Endothelial cell of umbilical vein (primary cell): ENCODE results near the gene BUD13. TPM values are rescaled to one million over a fixed set of nuclear protein-coding genes. Genes with fewer than 3 reads are reported as not detected.

Experiments used
- BruUV-seq: library from RNA; stranded (reverse); fragments of 400-500 nt; replicated peaks from 2 replicates; lab custom pipeline; 2021; lab: Mats Ljungman, UMichigan
- CTCF ChIA-PET: fragments of 300-600, 350-600 bp; sonication (Branson Sonifier 250); formaldehyde crosslinking; loops from one replicate; lab custom pipeline; 2021; ENCODE audit warnings: antibody characterized with exemption, inconsistent platforms; lab: Charles Lee
- POLR2A ChIA-PET: fragments of 300-600, 350-600 bp; sonication (Branson Sonifier 250); formaldehyde crosslinking; loops from one replicate; lab custom pipeline; 2021; ENCODE audit warnings: antibody characterized with exemption, inconsistent platforms; lab: Charles Lee
- DNase-seq: peaks from one replicate; pipeline ENCODE4 v3.0.0-alpha.2; 2011; ENCODE audit warnings: low read depth, low spot score
- FAIRE-seq: peaks from 2 replicates; lab custom pipeline; 2011; peaks lifted over from hg19 to GRCh38; lab: Jason Lieb, UNC
- H2AFZ ChIP-seq: 2 replicates; pipeline ENCODE4 v1.6.0; 2012; ENCODE audit warnings: low read depth, low read length, control low read depth, inconsistent platforms
- H3K27ac ChIP-seq: 2 replicates; pipeline ENCODE4 v1.5.1; 2011; ENCODE audit warnings: low read depth, mild to moderate bottlenecking, control low read depth, low read length, moderate library complexity; ENCODE audit not compliant: insufficient read depth
- H3K27me3 ChIP-seq, 2 experiments: 2 replicates each; pipeline versions ENCODE4 v1.6.0 to v1.6.1; 2011; ENCODE audit warnings: low read length in 2 of 2, mixed read lengths in 1 of 2; ENCODE audit not compliant: control insufficient read depth in 2 of 2, insufficient read depth in 2 of 2
- H3K36me3 ChIP-seq, 2 experiments: 2 replicates in 1 of 2; 3 replicates in 1 of 2; pipeline ENCODE4 v1.5.1; 2011; ENCODE audit warnings: low read length in 2 of 2, mild to moderate bottlenecking in 1 of 2, moderate library complexity in 1 of 2; ENCODE audit not compliant: control insufficient read depth in 2 of 2, insufficient read depth in 2 of 2; ENCODE audit errors: extremely low read depth in 1 of 2
- H3K4me1 ChIP-seq: 3 replicates; pipeline ENCODE4 v1.5.1; 2011; ENCODE audit warnings: mild to moderate bottlenecking, low read length; ENCODE audit not compliant: control insufficient read depth, insufficient read depth; ENCODE audit errors: extremely low read depth
- H3K4me2 ChIP-seq: 2 replicates; pipeline ENCODE4 v1.6.1; 2011; ENCODE audit warnings: low read length, control low read depth, mixed read lengths; ENCODE audit not compliant: insufficient read depth
- H3K4me3 ChIP-seq, 3 experiments: fragments of 200-600 bp in 1 of 3; sonication (generic), shearing (Covaris generic) in 1 of 3; replicated peaks in 1 of 3; 2 replicates each; pipeline ENCODE4 v1.5.1; 2011 to 2016; ENCODE audit warnings: control low read depth in 3 of 3, low read length in 3 of 3, mild to moderate bottlenecking in 2 of 3, inconsistent platforms in 1 of 3, low read depth in 1 of 3, moderate library complexity in 1 of 3; ENCODE audit not compliant: insufficient read depth in 1 of 3
- H3K79me2 ChIP-seq: 2 replicates; pipeline ENCODE4 v1.6.0; 2012; ENCODE audit warnings: low read length, inconsistent platforms; ENCODE audit not compliant: control insufficient read depth, insufficient read depth
- H3K9ac ChIP-seq: replicated peaks from 2 replicates; pipeline ENCODE3; 2011; ENCODE audit warnings: low read length, control low read depth; ENCODE audit not compliant: insufficient read depth; ENCODE audit errors: extremely low read depth
- H3K9me1 ChIP-seq: replicated peaks from 3 replicates; pipeline ENCODE4 v1.6.0; 2011; ENCODE audit warnings: mild to moderate bottlenecking, low read length; ENCODE audit not compliant: control insufficient read depth, insufficient read depth; ENCODE audit errors: extremely low read depth
- H3K9me3 ChIP-seq: replicated peaks from 2 replicates; pipeline ENCODE4 v1.5.1; 2012; ENCODE audit warnings: low read length, inconsistent platforms; ENCODE audit not compliant: control insufficient read depth, insufficient read depth
- H4K20me1 ChIP-seq: replicated peaks from 2 replicates; pipeline ENCODE3; 2011; ENCODE audit warnings: mild to moderate bottlenecking, low read length; ENCODE audit not compliant: control insufficient read depth, insufficient read depth; ENCODE audit errors: extremely low read depth
- EZH2 ChIP-seq: IDR thresholded peaks from 2 replicates; pipeline ENCODE4 v1.6.1; 2012; ENCODE audit warnings: borderline replicate concordance, low read depth, mild to moderate bottlenecking, moderate library complexity, low read length, inconsistent platforms; ENCODE audit not compliant: severe bottlenecking
- FOS ChIP-seq: IDR thresholded peaks from 2 replicates; pipeline ENCODE4 v1.6.1; 2011; ENCODE audit warnings: mild to moderate bottlenecking, low read length, moderate library complexity, borderline replicate concordance; ENCODE audit not compliant: insufficient read depth
- GATA2 ChIP-seq: IDR thresholded peaks from 2 replicates; pipeline ENCODE4 v1.7.0; 2011; ENCODE audit warnings: low read depth, mild to moderate bottlenecking, moderate library complexity, mixed read lengths, low read length; ENCODE audit not compliant: insufficient read length, insufficient read depth
- JUN ChIP-seq: IDR thresholded peaks from 2 replicates; pipeline ENCODE4 v1.6.1; 2011; ENCODE audit warnings: borderline replicate concordance, low read depth; ENCODE audit not compliant: insufficient read length, insufficient read depth
- MYC ChIP-seq: IDR thresholded peaks from one replicate; pipeline ENCODE4 v1.6.1; 2011; ENCODE audit warnings: mild to moderate bottlenecking, low read depth, low read length
- POLR2A ChIP-seq: IDR thresholded peaks from 2 replicates; pipeline ENCODE4 v1.6.1; 2012; ENCODE audit warnings: low read depth, mild to moderate bottlenecking, control low read depth, low read length
- POLR2AphosphoS5 ChIP-seq: IDR thresholded peaks from 2 replicates; pipeline ENCODE4 v1.6.1; 2012; ENCODE audit warnings: low read depth, mild to moderate bottlenecking, control low read depth, low read length, moderate library complexity; ENCODE audit not compliant: insufficient read depth
- dilution Hi-C: fragments of 300-500 bp; cut with MboI; formaldehyde crosslinking; loops from one replicate; pipeline ENCODE4 v1.15.0; 2019; ENCODE audit warnings: low sequenced_read_pairs; ENCODE audit not compliant: extremely low pct_ligation_motif_present
- intact Hi-C: fragments of 100-400 bp; cut with micrococcal nuclease; formaldehyde crosslinking; loops from one replicate; pipeline ENCODE4 v1.10.0; 2022
- polyA plus RNA-seq, 4 experiments: library from polyadenylated mRNA; depleted of rRNA in 3 of 4; stranded (reverse) in 3 of 4; unstranded in 1 of 4; fragments of >200 nt; gene quantifications; 2 replicates each; pipeline versions ENCODE4 v1.2.1 to v1.2.3, GENCODE V29; 2011 to 2012; ENCODE audit warnings: missing spikeins in 1 of 4
- total RNA-seq: library from RNA; stranded (reverse); gene quantifications from 2 replicates; pipeline ENCODE4 v1.2.3, GENCODE V29; 2021
- TF ChIP-seq, protein P1 (sequence below), 2 donors: IDR thresholded peaks; 1 replicate in 1 of 2; 2 replicates in 1 of 2; pipeline ENCODE4 v1.5.1; 2011; ENCODE audit warnings: low read length in 2 of 2, mild to moderate bottlenecking in 2 of 2, moderate library complexity in 2 of 2, control low read depth in 1 of 2, inconsistent platforms in 1 of 2, low read depth in 1 of 2; ENCODE audit not compliant: insufficient read depth in 1 of 2; ENCODE audit errors: extremely low read depth in 1 of 2
- TF ChIP-seq, protein P2 (sequence below): IDR thresholded peaks from 2 replicates; pipeline ENCODE4 v1.6.1; 2011; ENCODE audit not compliant: insufficient read depth, insufficient read length

The BUD13 gene
- total and polyA plus RNA-seq, 2 donors (not counting 3 experiments of a cell fraction or from before 2014, with no cell fraction given), result 18.8 to 21.8 TPM

DNA sequence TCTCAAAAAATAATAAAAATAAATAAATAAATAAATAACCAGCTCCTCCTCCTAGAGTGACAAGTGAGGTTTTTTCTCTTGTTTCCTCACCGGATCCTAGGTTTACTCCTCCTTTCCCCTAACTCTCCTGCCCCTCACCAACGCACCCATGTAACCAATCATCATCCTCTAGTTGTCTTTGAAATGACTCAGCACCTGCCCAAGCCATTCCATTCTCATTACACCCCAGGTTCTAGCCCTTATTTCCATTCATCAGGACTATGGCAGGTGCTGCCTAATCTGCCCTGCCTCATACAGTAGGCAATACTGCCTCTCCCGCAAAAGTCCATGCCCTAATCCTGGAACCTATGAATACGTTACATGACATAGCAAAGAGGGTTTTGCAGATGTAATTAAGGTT lies 60.4 kb downstream of the BUD13 start:
- no peaks in the 10 kb centered on the region for H3K36me3 ChIP-seq
- H2AFZ ChIP-seq, result no peak overlapping the region
- no peaks in the 10 kb centered on the region for H4K20me1 ChIP-seq
- POLR2A ChIA-PET, result no interaction called here
- no peak overlapping the region for H3K4me3 ChIP-seq
- no peak overlapping the region for H3K27ac ChIP-seq
- dilution Hi-C loops (no loop called here), intact Hi-C loops (no loop called here)
- H3K9me1 ChIP-seq, result no peaks in the 10 kb centered on the region
- H3K9ac ChIP-seq, result no peak overlapping the region
- H3K27me3 ChIP-seq, result peaks cover 5 to 8% of the 10 kb centered on the region in 2 experiments
- H3K9me3 ChIP-seq, result no peaks in the 10 kb centered on the region
- DNase-seq, result no peak
- FAIRE-seq, result no peak
- CTCF ChIA-PET, result interaction anchor here (0.9 to 1.6 kb wide), 3 partner anchors 11 to 135 kb away, joined by 3 to 6 read pairs (median 3); no protein-coding TSS in a partner anchor
- no TSS peak for BruUV-seq
- H3K79me2 ChIP-seq, result no peaks in the 10 kb centered on the region
- no peak overlapping the region for H3K4me2 ChIP-seq
- H3K4me1 ChIP-seq, result no peaks in the 10 kb centered on the region
- no peak for TF ChIP-seq POLR2AphosphoS5
- TF ChIP-seq MYC, result no peak
- TF ChIP-seq EZH2, result no peak
- TF ChIP-seq POLR2A, result no peak
- TF ChIP-seq FOS, result no peak
- TF ChIP-seq, protein P1, sequence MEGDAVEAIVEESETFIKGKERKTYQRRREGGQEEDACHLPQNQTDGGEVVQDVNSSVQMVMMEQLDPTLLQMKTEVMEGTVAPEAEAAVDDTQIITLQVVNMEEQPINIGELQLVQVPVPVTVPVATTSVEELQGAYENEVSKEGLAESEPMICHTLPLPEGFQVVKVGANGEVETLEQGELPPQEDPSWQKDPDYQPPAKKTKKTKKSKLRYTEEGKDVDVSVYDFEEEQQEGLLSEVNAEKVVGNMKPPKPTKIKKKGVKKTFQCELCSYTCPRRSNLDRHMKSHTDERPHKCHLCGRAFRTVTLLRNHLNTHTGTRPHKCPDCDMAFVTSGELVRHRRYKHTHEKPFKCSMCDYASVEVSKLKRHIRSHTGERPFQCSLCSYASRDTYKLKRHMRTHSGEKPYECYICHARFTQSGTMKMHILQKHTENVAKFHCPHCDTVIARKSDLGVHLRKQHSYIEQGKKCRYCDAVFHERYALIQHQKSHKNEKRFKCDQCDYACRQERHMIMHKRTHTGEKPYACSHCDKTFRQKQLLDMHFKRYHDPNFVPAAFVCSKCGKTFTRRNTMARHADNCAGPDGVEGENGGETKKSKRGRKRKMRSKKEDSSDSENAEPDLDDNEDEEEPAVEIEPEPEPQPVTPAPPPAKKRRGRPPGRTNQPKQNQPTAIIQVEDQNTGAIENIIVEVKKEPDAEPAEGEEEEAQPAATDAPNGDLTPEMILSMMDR (IDR thresholded peaks at IDR 0.05; ENCODE audit: extremely low read depth in 1 of 2, insufficient read depth in 1 of 2, low read depth in 1 of 2, low read length in 2 of 2), result no peak
- TF ChIP-seq, protein P2, sequence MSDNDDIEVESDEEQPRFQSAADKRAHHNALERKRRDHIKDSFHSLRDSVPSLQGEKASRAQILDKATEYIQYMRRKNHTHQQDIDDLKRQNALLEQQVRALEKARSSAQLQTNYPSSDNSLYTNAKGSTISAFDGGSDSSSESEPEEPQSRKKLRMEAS, result no peak
- TF ChIP-seq JUN, result no peak
- no peak for TF ChIP-seq GATA2
